OCI-LY7 (cell line): ENCODE data around the gene WSB1. TPM values are rescaled to one million over a fixed set of nuclear protein-coding genes. Genes with fewer than 3 reads are reported as not detected.

Source experiments
- BruUV-seq: library from RNA; stranded (reverse); fragments of 400-500 nt; replicated peaks from 2 replicates; lab custom pipeline; 2021; lab: Mats Ljungman, UMichigan
- CTCF ChIA-PET: fragments of 300-600 bp; sonication (Branson Sonifier 250); formaldehyde crosslinking; loops from one replicate; lab custom pipeline; 2022; ENCODE audit warnings: antibody characterized with exemption; ENCODE audit not compliant: unreplicated experiment; lab: Charles Lee
- POLR2A ChIA-PET: fragments of 300-600 bp; sonication (Branson Sonifier 250); formaldehyde crosslinking; loops from one replicate; lab custom pipeline; 2022; ENCODE audit warnings: antibody characterized with exemption; lab: Charles Lee
- DNase-seq: peaks from one replicate; pipeline ENCODE4 v3.0.0-alpha.2; 2015; ENCODE audit warnings: low spot score
- H2AFZ ChIP-seq: fragments of 200-600 bp; sonication (generic), shearing (Covaris generic); 2 replicates; pipeline ENCODE4 v1.6.1; 2014; ENCODE audit warnings: mild to moderate bottlenecking, antibody characterized with exemption, low read length, moderate library complexity
- H3K27ac ChIP-seq: fragments of 200-600 bp; sonication (generic); 2 replicates; pipeline ENCODE4 v1.5.1; 2014; ENCODE audit warnings: mixed run types, low read depth, mild to moderate bottlenecking, moderate library complexity, low read length, inconsistent platforms; ENCODE audit not compliant: poor library complexity, severe bottlenecking
- H3K36me3 ChIP-seq: fragments of 200-600 bp; sonication (generic); 2 replicates; pipeline ENCODE4 v1.6.1; 2014; ENCODE audit warnings: mild to moderate bottlenecking, antibody characterized with exemption, low read length, moderate library complexity, mixed read lengths; ENCODE audit not compliant: insufficient read depth
- H3K4me1 ChIP-seq: fragments of 200-600 bp; sonication (generic); 2 replicates; pipeline ENCODE4 v1.5.1; 2014; ENCODE audit warnings: mild to moderate bottlenecking, low read length; ENCODE audit not compliant: insufficient read depth, poor library complexity, severe bottlenecking
- H3K4me2 ChIP-seq: fragments of 200-600 bp; sonication (generic); 2 replicates; pipeline ENCODE4 v1.6.1; 2014; ENCODE audit warnings: mild to moderate bottlenecking, low read length
- H3K4me3 ChIP-seq: fragments of 200-600 bp; sonication (generic); 2 replicates; pipeline ENCODE4 v1.5.1; 2014; ENCODE audit warnings: mild to moderate bottlenecking, low read depth, low read length; ENCODE audit not compliant: poor library complexity, severe bottlenecking
- H3K79me2 ChIP-seq: fragments of 200-600 bp; sonication (generic); 2 replicates; pipeline ENCODE4 v1.6.1; 2016; ENCODE audit warnings: low read depth, mild to moderate bottlenecking, low read length, moderate library complexity, mixed read lengths; ENCODE audit not compliant: insufficient read depth
- H3K9me2 ChIP-seq: fragments of 200-600 bp; sonication (generic); 2 replicates; pipeline ENCODE4 v1.6.1; 2016; ENCODE audit warnings: mild to moderate bottlenecking, low read length, mixed read lengths; ENCODE audit not compliant: insufficient read depth
- H3K9me3 ChIP-seq: fragments of 200-600 bp; sonication (generic); 2 replicates; pipeline ENCODE4 v1.6.1; 2014; ENCODE audit warnings: mild to moderate bottlenecking, mixed run types, low read length, mixed read lengths
- H4K20me1 ChIP-seq: fragments of 200-600 bp; sonication (generic); 2 replicates; pipeline ENCODE4 v1.6.1; 2014; ENCODE audit warnings: mild to moderate bottlenecking, antibody characterized with exemption, low read length, moderate library complexity, mixed read lengths; ENCODE audit not compliant: insufficient read depth
- EZH2phosphoT487 ChIP-seq: fragments of 200-600 bp; sonication (generic); IDR thresholded peaks from 2 replicates; pipeline ENCODE4 v1.6.1; 2018; ENCODE audit warnings: low read depth, borderline replicate concordance, mild to moderate bottlenecking, mixed run types, antibody characterized with exemption, low read length, moderate library complexity, mixed read lengths
- intact Hi-C: fragments of 100-400 bp; cut with micrococcal nuclease; formaldehyde crosslinking; loops from one replicate; pipeline ENCODE4 v1.10.0; 2022; ENCODE audit not compliant: unreplicated experiment
- total RNA-seq, 2 experiments: library from RNA; depleted of rRNA in 1 of 2; stranded (reverse); fragments of >200 nt in 1 of 2; shearing (Covaris generic) in 1 of 2; gene quantifications; 2 replicates each; pipeline ENCODE4 v1.2.3, GENCODE V29; 2014 to 2022
- TF ChIP-seq, protein P1 (sequence below): fragments of 200-600 bp; sonication (generic); conservative IDR thresholded peaks from 2 replicates; pipeline ENCODE4 v1.5.1; 2014; ENCODE audit warnings: mild to moderate bottlenecking, antibody characterized with exemption, low read length, moderate library complexity, mixed read lengths

WSB1 gene
- total RNA-seq, 2 experiments from 2014 or later = 115 to 118 TPM

DNA sequence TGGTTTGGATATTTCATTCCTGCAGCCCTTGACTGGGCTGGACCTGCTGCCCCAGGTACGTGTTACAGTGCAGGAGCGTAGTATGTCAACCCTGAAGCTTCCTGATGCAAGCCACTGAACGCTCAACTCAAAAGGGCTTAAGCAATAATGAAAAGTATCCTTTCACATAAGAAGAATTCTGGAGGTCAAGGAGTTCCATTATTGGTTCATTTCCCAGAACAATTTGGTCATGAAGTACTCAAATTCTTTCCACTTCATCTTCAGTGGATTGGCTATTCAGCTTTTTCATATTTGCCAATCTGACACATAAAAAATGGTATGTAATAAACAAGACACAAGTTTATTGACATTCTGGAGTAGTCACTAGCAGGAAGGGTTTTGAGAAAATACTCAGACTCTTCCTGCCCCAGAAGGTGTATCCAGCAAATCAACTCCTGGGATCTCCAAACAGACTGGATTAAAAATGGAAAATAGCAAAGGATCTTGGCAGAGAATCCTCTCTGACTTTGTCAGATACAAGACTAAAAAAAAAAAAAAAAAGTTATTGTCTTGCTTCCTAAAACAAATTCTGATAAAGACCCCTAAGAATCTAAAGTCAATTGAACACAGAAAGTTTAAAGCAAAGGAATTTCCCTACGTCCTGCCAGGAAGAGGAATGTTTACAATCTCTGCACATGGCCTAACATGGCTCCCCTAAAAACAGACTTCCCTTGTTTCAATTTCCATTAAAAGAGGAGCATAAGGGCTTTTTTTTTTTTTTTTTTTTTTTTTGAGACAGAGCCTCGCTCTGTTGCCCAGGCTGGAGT lies 37.5 kb upstream of the WSB1 start:
- ChIA-PET POLR2A (interaction anchor here (0.9 kb wide), 1 partner anchor 16 kb away, joined by 5 read pairs; no protein-coding TSS in a partner anchor), CTCF (no interaction called here)
- Histone ChIP-seq H3K4me1 (no peaks in the 10 kb centered on the region), H3K9me3 (no peaks in the 10 kb centered on the region), H3K9me2 (no peaks in the 10 kb centered on the region), H3K27ac (no peak overlapping the region), H3K36me3 (no peaks in the 10 kb centered on the region), H4K20me1 (no peaks in the 10 kb centered on the region), H2AFZ (no peak overlapping the region), H3K4me2 (no peak overlapping the region), H3K4me3 (no peak overlapping the region), H3K79me2 (no peaks in the 10 kb centered on the region)
- TF ChIP-seq, protein P1, sequence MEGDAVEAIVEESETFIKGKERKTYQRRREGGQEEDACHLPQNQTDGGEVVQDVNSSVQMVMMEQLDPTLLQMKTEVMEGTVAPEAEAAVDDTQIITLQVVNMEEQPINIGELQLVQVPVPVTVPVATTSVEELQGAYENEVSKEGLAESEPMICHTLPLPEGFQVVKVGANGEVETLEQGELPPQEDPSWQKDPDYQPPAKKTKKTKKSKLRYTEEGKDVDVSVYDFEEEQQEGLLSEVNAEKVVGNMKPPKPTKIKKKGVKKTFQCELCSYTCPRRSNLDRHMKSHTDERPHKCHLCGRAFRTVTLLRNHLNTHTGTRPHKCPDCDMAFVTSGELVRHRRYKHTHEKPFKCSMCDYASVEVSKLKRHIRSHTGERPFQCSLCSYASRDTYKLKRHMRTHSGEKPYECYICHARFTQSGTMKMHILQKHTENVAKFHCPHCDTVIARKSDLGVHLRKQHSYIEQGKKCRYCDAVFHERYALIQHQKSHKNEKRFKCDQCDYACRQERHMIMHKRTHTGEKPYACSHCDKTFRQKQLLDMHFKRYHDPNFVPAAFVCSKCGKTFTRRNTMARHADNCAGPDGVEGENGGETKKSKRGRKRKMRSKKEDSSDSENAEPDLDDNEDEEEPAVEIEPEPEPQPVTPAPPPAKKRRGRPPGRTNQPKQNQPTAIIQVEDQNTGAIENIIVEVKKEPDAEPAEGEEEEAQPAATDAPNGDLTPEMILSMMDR = no peak
- no peak for TF ChIP-seq EZH2phosphoT487
- no TSS peak for BruUV-seq
- DNase-seq = no peak
- intact Hi-C loops = no loop called here

GRCh38 chr17:27257031-27257357 lies 36.9 kb upstream of the WSB1 start:
- Histone ChIP-seq H3K4me3 (no peak overlapping the region), H3K4me1 (no peaks in the 10 kb centered on the region), H4K20me1 (no peaks in the 10 kb centered on the region), H3K79me2 (no peaks in the 10 kb centered on the region), H2AFZ (no peak overlapping the region), H3K9me3 (no peaks in the 10 kb centered on the region), H3K4me2 (no peak overlapping the region), H3K36me3 (no peaks in the 10 kb centered on the region), H3K27ac (no peak overlapping the region), H3K9me2 (no peaks in the 10 kb centered on the region)
- no TSS peak for BruUV-seq
- ChIA-PET POLR2A (interaction anchor here (0.9 kb wide), 1 partner anchor 15 kb away, joined by 5 read pairs; no protein-coding TSS in a partner anchor), CTCF (no interaction called here)
- TF ChIP-seq EZH2phosphoT487 = no peak
- TF ChIP-seq, protein P1 = no peak
- no peak for DNase-seq
- intact Hi-C loops = no loop called here

GRCh38 chr17:27259356-27259755 lies 34.6 kb upstream of the WSB1 start:
- BruUV-seq = no TSS peak
- H3K79me2 ChIP-seq = no peaks in the 10 kb centered on the region
- ChIA-PET POLR2A (interaction anchor here (0.6 to 1.4 kb wide), 3 partner anchors 22 to 844 kb away, joined by 3 read pairs; no protein-coding TSS in a partner anchor), CTCF (no interaction called here)
- H4K20me1 ChIP-seq = no peaks in the 10 kb centered on the region
- H3K4me1 ChIP-seq = no peaks in the 10 kb centered on the region
- H2AFZ ChIP-seq = no peak overlapping the region
- H3K36me3 ChIP-seq = no peaks in the 10 kb centered on the region
- intact Hi-C loops = no loop called here
- no peak for TF ChIP-seq EZH2phosphoT487
- TF ChIP-seq, protein P1 = no peak
- no peaks in the 10 kb centered on the region for H3K9me2 ChIP-seq
- H3K4me3 ChIP-seq = no peak overlapping the region
- no peak overlapping the region for H3K4me2 ChIP-seq
- no peak overlapping the region for H3K27ac ChIP-seq
- H3K9me3 ChIP-seq = no peaks in the 10 kb centered on the region
- no peak for DNase-seq
